SK-N-DZ (cell line): ENCODE data around the gene SORCS2.

Experiments
- DNase-seq: peaks from one replicate; pipeline ENCODE4 v3.0.0-alpha.2; 2015; ENCODE audit warnings: low spot score

SORCS2 gene

GRCh38 chr4:7467471-7467870 lies 275.1 kb downstream of the SORCS2 start:
- DNase-seq, result no peak

- no peak for DNase-seq
Observed at GRCh38 chr4:7469023-7469422, 276.7 kb downstream of the SORCS2 start.

- no peak for DNase-seq
Observed at GRCh38 chr4:7470111-7470510, 277.8 kb downstream of the SORCS2 start.

GRCh38 chr4:7470522-7471128 lies 278.3 kb downstream of the SORCS2 start:
- no peak for DNase-seq

DNA sequence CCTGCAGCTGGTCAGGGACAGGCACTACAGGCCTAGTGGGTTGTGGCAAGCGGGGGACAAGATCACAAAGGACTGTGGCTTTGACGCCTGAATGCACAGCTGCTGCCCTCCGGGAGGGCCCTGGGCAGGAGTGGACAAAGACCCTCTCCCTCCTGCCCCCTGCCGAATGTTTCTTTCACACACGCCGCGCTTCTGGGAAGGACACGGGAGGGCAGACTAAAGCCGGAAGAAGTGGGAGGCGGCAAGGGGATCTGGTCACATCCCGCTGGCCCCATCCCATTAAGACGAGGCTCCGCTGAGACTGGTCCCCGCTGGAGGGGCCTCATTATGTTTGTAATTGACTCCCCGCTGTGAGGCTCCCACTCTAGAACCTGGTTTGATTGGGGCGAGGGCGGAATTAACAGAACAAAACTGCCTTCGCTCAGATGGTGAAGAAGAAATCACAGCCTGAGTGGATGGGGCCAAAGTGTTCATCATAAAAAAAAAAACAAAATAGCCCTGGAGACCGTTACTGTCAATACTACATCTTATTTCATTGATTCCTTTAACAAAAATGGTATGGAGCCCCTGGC lies 280.2 kb downstream of the SORCS2 start:
- no peak for DNase-seq

GRCh38 chr4:7473081-7473480 lies 280.7 kb downstream of the SORCS2 start:
- no peak for DNase-seq

DNA sequence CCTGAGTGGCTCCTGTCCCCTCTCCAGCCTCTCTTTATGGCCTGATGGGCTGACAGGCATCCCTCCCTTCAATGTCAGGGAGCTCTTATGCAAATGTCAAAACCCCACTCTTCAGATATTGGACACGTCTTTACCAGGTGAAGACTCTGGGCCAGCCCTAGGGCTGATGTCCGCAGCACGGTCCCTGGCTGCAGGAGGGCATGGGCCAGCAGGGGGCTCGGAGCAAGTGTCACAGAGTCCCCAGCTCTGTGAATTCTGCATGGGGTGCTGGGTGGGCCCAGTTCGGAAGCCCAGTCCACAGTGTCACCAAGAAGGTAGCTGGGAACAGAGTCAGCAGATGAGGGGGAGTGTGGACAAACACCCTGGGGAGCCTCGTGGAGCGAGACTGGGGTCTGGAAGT lies 282.0 kb downstream of the SORCS2 start:
- DNase-seq, result no peak

GRCh38 chr4:7475207-7475606 lies 282.9 kb downstream of the SORCS2 start:
- no peak for DNase-seq

DNA sequence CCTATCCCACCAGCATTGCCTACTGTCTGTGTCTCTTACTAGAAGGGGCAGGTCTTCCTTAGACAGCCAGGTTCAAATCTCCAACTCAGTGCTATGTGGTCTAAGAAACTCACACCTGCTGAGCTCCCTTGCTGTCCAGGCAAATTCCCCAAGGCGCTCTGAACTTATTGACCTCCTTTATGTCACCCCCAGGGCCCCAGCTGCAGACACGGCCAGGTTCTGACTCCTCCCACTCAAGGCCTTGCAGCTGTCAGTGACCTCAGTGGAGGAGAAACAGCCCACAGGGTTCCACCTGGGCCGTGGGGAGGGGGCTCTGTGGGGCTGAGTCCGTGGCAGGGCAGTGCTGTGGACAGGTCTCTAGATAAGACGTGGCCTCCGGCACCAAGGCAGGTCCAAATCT lies 284.5 kb downstream of the SORCS2 start:
- DNase-seq, result no peak

- no peak for DNase-seq
Observed at GRCh38 chr4:7477695-7478094, 285.4 kb downstream of the SORCS2 start.

- no peak for DNase-seq
Observed at GRCh38 chr4:7478665-7479064, 286.3 kb downstream of the SORCS2 start.

GRCh38 chr4:7480423-7480822 lies 288.1 kb downstream of the SORCS2 start:
- DNase-seq, result no peak

- DNase-seq, result no peak
Observed at GRCh38 chr4:7481227-7481626, 288.9 kb downstream of the SORCS2 start.

DNA sequence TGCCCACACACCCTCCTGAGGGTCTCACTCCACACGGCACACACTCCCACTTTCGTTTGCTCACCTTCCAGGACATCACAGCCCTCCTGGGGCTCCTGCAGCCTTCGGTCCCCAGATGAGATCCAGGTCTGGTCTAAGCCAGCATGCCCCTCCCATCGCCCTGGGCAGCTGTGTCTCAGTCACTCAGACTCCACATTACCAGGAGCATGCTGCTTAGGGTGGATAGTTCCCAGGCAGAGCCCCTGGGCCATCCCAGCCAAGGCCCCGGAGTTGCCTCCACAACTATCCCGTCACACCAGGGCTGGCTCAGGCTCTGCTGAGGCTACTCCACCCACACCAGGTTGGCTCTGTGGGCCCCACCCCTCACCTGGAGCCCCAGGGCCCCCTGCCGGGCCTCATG lies 292.8 kb downstream of the SORCS2 start:
- no peak for DNase-seq

- DNase-seq, result no peak
Observed at GRCh38 chr4:7486101-7486500, 293.8 kb downstream of the SORCS2 start.

GRCh38 chr4:7487502-7487901 lies 295.2 kb downstream of the SORCS2 start:
- DNase-seq, result peak; percentile 17

- no peak for DNase-seq
Observed at GRCh38 chr4:7487998-7488671, 295.8 kb downstream of the SORCS2 start.

- no peak for DNase-seq
Observed at GRCh38 chr4:7491915-7492314, 299.6 kb downstream of the SORCS2 start.

- no peak for DNase-seq
Observed at GRCh38 chr4:7498446-7499200, 306.3 kb downstream of the SORCS2 start.

DNA sequence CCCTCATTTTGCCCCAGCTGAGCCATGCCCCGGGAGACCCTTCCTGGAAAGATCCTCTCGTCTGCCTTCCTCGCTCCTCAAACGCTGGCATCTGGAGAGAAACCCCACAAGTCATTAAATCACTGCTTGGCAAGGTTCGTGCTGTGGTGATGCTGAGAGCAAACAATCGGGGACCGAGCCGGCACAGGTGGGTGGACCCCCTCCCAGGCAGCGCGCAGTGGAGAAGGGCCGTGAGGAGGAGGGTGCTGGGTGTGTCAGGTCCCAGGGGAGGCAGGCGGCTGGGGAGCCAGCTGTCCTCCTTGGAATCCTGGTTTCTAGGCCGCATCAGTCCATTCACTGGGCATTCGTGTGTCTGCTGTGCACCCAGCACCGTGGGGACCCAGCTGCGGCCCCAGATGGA lies 307.3 kb downstream of the SORCS2 start:
- DNase-seq, result no peak

GRCh38 chr4:7500404-7500803 lies 308.1 kb downstream of the SORCS2 start:
- no peak for DNase-seq

GRCh38 chr4:7501314-7501713 lies 309.0 kb downstream of the SORCS2 start:
- no peak for DNase-seq

DNA sequence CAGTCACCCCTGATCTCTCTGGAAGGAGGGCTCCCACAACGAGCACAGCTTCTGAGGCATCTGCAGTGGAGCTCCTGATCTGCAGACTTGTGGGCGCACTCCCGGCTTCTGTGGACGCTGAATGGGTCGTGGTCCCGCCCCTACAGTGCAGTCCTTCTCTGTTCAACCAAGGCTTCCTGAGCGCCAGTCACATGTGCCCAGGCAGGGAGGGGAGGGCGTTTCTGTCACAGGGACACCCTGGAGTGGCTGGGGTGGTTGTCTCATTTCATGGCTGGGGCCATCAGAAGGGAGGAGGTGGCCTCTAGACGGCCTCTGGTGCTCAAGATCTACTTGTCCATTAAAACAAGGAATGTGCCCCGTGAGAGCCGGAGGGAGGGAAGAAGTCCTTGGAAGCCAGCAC lies 309.5 kb downstream of the SORCS2 start:
- no peak for DNase-seq
